NCI-H69 (cell line): ENCODE results near the gene TTI1.

Experiments
- DNase-seq: peaks from one replicate; lab custom pipeline; 2025; lab: John Stamatoyannopoulos, UW

The TTI1 gene

GRCh38 chr20:37987602-37988290 is 45.5 kb downstream of the TTI1 start:
- no peak for DNase-seq

GRCh38 chr20:37986873-37987601 is 46.2 kb downstream of the TTI1 start:
- DNase-seq: peak; percentile 17

GRCh38 chr20:37986044-37986858 is 47.0 kb downstream of the TTI1 start:
- no peak for DNase-seq

GRCh38 chr20:37984018-37984785 is 49.1 kb downstream of the TTI1 start:
- peak; percentile 70 for DNase-seq

GRCh38 chr20:37983286-37983685 is 50.0 kb downstream of the TTI1 start:
- DNase-seq: no peak

- peak; percentile 32 for DNase-seq
Measured at GRCh38 chr20:37981568-37981967, 51.7 kb downstream of the TTI1 start.

GRCh38 chr20:37980876-37981275 is 52.4 kb downstream of the TTI1 start:
- no peak for DNase-seq

- DNase-seq: no peak
Measured at GRCh38 chr20:37980383-37980782, 52.9 kb downstream of the TTI1 start.

GRCh38 chr20:37979021-37979985 is 54.0 kb downstream of the TTI1 start:
- no peak for DNase-seq

- no peak for DNase-seq
Measured at GRCh38 chr20:37977786-37978185, 55.5 kb downstream of the TTI1 start.

- no peak for DNase-seq
Measured at GRCh38 chr20:37977338-37977737, 55.9 kb downstream of the TTI1 start.

- DNase-seq: no peak
Measured at GRCh38 chr20:37976887-37977286, 56.4 kb downstream of the TTI1 start.

GRCh38 chr20:37973059-37973910 is 60.0 kb downstream of the TTI1 start:
- DNase-seq: no peak

GRCh38 chr20:37972256-37973058 is 60.8 kb downstream of the TTI1 start:
- DNase-seq: no peak

GRCh38 chr20:37971561-37972127 is 61.6 kb downstream of the TTI1 start:
- DNase-seq: no peak

- DNase-seq: no peak
Measured at GRCh38 chr20:37970856-37971245, 62.4 kb downstream of the TTI1 start.

- no peak for DNase-seq
Measured at GRCh38 chr20:37969949-37970855, 63.1 kb downstream of the TTI1 start.
